Measurements from ENCODE around the gene PRKG1. TPM values are rescaled to one million over a fixed set of nuclear protein-coding genes. Genes with fewer than 3 reads are reported as not detected.

The PRKG1 gene
- total and polyA plus RNA-seq, 2 experiments from 2014 or later = 10.7 to 21.8 TPM

- TF ChIP-seq EZH2phosphoT487 (IDR thresholded peaks at IDR 0.05; ENCODE audit: insufficient read depth, low read depth) (no peak), EZH2 (IDR thresholded peaks at IDR 0.05; ENCODE audit: insufficient read depth, poor library complexity, severe bottlenecking) (no peak)
- 96 to 100% methylated on average over 1 of the region's 1 CpG for WGBS, 2 experiments (ENCODE audit: low coverage in 1 of 2, low lambda C conversion rate in 2 of 2, missing lambda C conversion rate in 2 of 2)
- H3K4me1 ChIP-seq (ENCODE audit: insufficient read depth) = peaks cover 22% of the 10 kb centered on the region
Measured at GRCh38 chr10:51119441-51119840, 45.2 kb downstream of the PRKG1 start.

GRCh38 chr10:51121861-51122260 is 47.6 kb downstream of the PRKG1 start:
- no peak for DNase-seq

More at GRCh38 chr10:51119441-51119840, 45.2 kb downstream of the PRKG1 start:
- peaks cover 13% of the 10 kb centered on the region; the same call in 1 of the 2 replicates for H3K79me2 ChIP-seq (ENCODE audit: insufficient read depth)
- no peaks in the 10 kb centered on the region for H3K27me3 ChIP-seq (replicated peaks; ENCODE audit: insufficient read depth)
- in situ Hi-C loops (cut with MboI) = no loop called here
- no peak for DNase-seq
- no peak overlapping the region for H3K9ac ChIP-seq
- H3K9me3 ChIP-seq (ENCODE audit: low read depth) = no peaks in the 10 kb centered on the region
- H2AFZ ChIP-seq = no peak overlapping the region
- H3K9me2 ChIP-seq (ENCODE audit: insufficient read depth) = no peaks in the 10 kb centered on the region
- peaks cover 23% of the 10 kb centered on the region for H3F3A ChIP-seq (ENCODE audit: insufficient read depth)
- H3K4me3 ChIP-seq = no peak overlapping the region
- no peak overlapping the region for H3K4me2 ChIP-seq (ENCODE audit: unreplicated experiment)
- H3K36me3 ChIP-seq (ENCODE audit: low read depth) = no peaks in the 10 kb centered on the region
- no peak overlapping the region for H3K27ac ChIP-seq
- no peaks in the 10 kb centered on the region for H4K20me1 ChIP-seq (ENCODE audit: insufficient read depth)

GRCh38 chr10:51124852-51125251 is 50.6 kb downstream of the PRKG1 start:
- Histone ChIP-seq H3K9ac (no peak overlapping the region), H2AFZ (no peak overlapping the region), H3K9me3 (ENCODE audit: low read depth) (no peaks in the 10 kb centered on the region), H4K20me1 (ENCODE audit: insufficient read depth) (no peaks in the 10 kb centered on the region), H3F3A (ENCODE audit: insufficient read depth) (no peaks in the 10 kb centered on the region), H3K27me3 (replicated peaks; ENCODE audit: insufficient read depth) (no peaks in the 10 kb centered on the region), H3K27ac (no peak overlapping the region), H3K79me2 (ENCODE audit: insufficient read depth) (peaks cover 3% of the 10 kb centered on the region; the same call in 1 of the 2 replicates), H3K4me2 (ENCODE audit: unreplicated experiment) (no peak overlapping the region), H3K36me3 (ENCODE audit: low read depth) (no peaks in the 10 kb centered on the region), H3K4me3 (no peak overlapping the region), H3K4me1 (ENCODE audit: insufficient read depth) (no peaks in the 10 kb centered on the region), H3K9me2 (ENCODE audit: insufficient read depth) (no peaks in the 10 kb centered on the region)
- TF ChIP-seq EZH2phosphoT487 (IDR thresholded peaks at IDR 0.05; ENCODE audit: insufficient read depth, low read depth) (no peak), EZH2 (IDR thresholded peaks at IDR 0.05; ENCODE audit: insufficient read depth, poor library complexity, severe bottlenecking) (no peak)
- WGBS, 2 experiments (ENCODE audit: low coverage in 1 of 2, low lambda C conversion rate in 2 of 2, missing lambda C conversion rate in 2 of 2) = 100% methylated on average over 1 of the region's 1 CpG
- in situ Hi-C loops (cut with MboI) = no loop called here
- no peak for DNase-seq

More at GRCh38 chr10:51121861-51122260, 47.6 kb downstream of the PRKG1 start:
- H3K4me2 ChIP-seq (ENCODE audit: unreplicated experiment) = no peak overlapping the region
- no peaks in the 10 kb centered on the region for H3K36me3 ChIP-seq (ENCODE audit: low read depth)
- peaks cover 20% of the 10 kb centered on the region for H3F3A ChIP-seq (ENCODE audit: insufficient read depth)
- H3K27ac ChIP-seq = no peak overlapping the region
- H3K9me3 ChIP-seq (ENCODE audit: low read depth) = no peaks in the 10 kb centered on the region
- no peaks in the 10 kb centered on the region for H3K9me2 ChIP-seq (ENCODE audit: insufficient read depth)
- in situ Hi-C loops (cut with MboI) = no loop called here
- no peak overlapping the region for H2AFZ ChIP-seq
- no peak overlapping the region for H3K9ac ChIP-seq
- H3K27me3 ChIP-seq (replicated peaks; ENCODE audit: insufficient read depth) = no peaks in the 10 kb centered on the region
- H3K4me1 ChIP-seq (ENCODE audit: insufficient read depth) = peaks cover 18% of the 10 kb centered on the region
- TF ChIP-seq EZH2 (IDR thresholded peaks at IDR 0.05; ENCODE audit: insufficient read depth, poor library complexity, severe bottlenecking) (no peak), EZH2phosphoT487 (IDR thresholded peaks at IDR 0.05; ENCODE audit: insufficient read depth, low read depth) (no peak)
- H3K4me3 ChIP-seq = no peak overlapping the region
- 91 to 95% methylated on average over 4 of the region's 4 CpGs for WGBS, 2 experiments (ENCODE audit: low coverage in 1 of 2, low lambda C conversion rate in 2 of 2, missing lambda C conversion rate in 2 of 2)
- no peaks in the 10 kb centered on the region for H4K20me1 ChIP-seq (ENCODE audit: insufficient read depth)
- H3K79me2 ChIP-seq (ENCODE audit: insufficient read depth) = peaks cover 11% of the 10 kb centered on the region; the same call in 1 of the 2 replicates

- H3K4me1 ChIP-seq (ENCODE audit: insufficient read depth) = no peaks in the 10 kb centered on the region
- H3F3A ChIP-seq (ENCODE audit: insufficient read depth) = no peaks in the 10 kb centered on the region
- TF ChIP-seq EZH2 (IDR thresholded peaks at IDR 0.05; ENCODE audit: insufficient read depth, poor library complexity, severe bottlenecking) (no peak), EZH2phosphoT487 (IDR thresholded peaks at IDR 0.05; ENCODE audit: insufficient read depth, low read depth) (no peak)
- WGBS, 2 experiments (ENCODE audit: low coverage in 1 of 2, low lambda C conversion rate in 2 of 2, missing lambda C conversion rate in 2 of 2) = 94 to 100% methylated on average over 2 of the region's 2 CpGs
- no peak overlapping the region for H3K9ac ChIP-seq
- no peaks in the 10 kb centered on the region for H3K9me2 ChIP-seq (ENCODE audit: insufficient read depth)
- H3K4me2 ChIP-seq (ENCODE audit: unreplicated experiment) = no peak overlapping the region
- H4K20me1 ChIP-seq (ENCODE audit: insufficient read depth) = no peaks in the 10 kb centered on the region
- no peaks in the 10 kb centered on the region for H3K27me3 ChIP-seq (replicated peaks; ENCODE audit: insufficient read depth)
- in situ Hi-C loops (cut with MboI) = no loop called here
- H3K79me2 ChIP-seq (ENCODE audit: insufficient read depth) = 0 out of 2 replicates have a peak, but pooled peaks cover 3% of the 10 kb centered on the region
- H3K4me3 ChIP-seq = no peak overlapping the region
- no peaks in the 10 kb centered on the region for H3K36me3 ChIP-seq (ENCODE audit: low read depth)
- no peaks in the 10 kb centered on the region for H3K9me3 ChIP-seq (ENCODE audit: low read depth)
- H3K27ac ChIP-seq = no peak overlapping the region
- H2AFZ ChIP-seq = no peak overlapping the region
- DNase-seq = no peak
Measured at GRCh38 chr10:51125518-51125917, 51.2 kb downstream of the PRKG1 start.

Data from GM23248 (cell line).